NB4 (cell line): ENCODE data around the gene HMGN2.

Experiments used
- DNase-seq: peaks from one replicate; pipeline ENCODE4 v3.0.0; 2010; ENCODE audit warnings: low read depth
- H3K4me3 ChIP-seq: one replicate; pipeline ENCODE4 v1.5.1; 2011; ENCODE audit warnings: mild to moderate bottlenecking, low read depth, low read length, moderate library complexity
- MYC ChIP-seq: IDR thresholded peaks from 2 replicates; pipeline ENCODE4 v1.6.1; 2011; ENCODE audit warnings: low read depth, low read length
- POLR2A ChIP-seq: IDR thresholded peaks from 2 replicates; pipeline ENCODE4 v1.6.1; 2011; ENCODE audit warnings: mild to moderate bottlenecking; ENCODE audit not compliant: insufficient read length; ENCODE audit errors: extremely low read depth
- TF ChIP-seq, protein P1 (sequence below): IDR thresholded peaks from one replicate; pipeline ENCODE4 v1.5.1; 2012; ENCODE audit warnings: low read depth, low read length
- TF ChIP-seq, protein P2 (sequence below): IDR thresholded peaks from 2 replicates; pipeline ENCODE4 v1.6.1; 2011; ENCODE audit warnings: low read depth, low read length

HMGN2 gene

DNA sequence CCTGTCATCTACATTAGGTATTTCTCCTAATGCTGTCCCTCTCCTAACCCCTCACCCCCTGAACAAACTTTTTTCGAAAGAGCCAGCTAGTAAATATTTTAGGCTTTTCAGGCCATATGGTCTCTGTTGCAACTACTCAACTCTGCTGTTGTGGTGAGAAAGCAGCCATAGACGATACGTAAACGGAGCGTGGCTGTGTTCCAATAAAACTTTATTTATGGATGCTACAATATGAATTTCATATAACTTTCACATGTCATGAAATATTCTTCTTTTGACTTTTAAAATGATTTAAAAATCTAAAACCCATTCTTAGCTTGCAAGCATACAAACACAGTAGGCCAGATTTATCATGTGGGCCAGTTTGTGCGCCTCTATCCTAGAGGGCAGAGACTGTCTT lies 46.1 kb downstream of the HMGN2 start:
- H3K4me3 ChIP-seq = no peak overlapping the region
- DNase-seq = no peak
- TF ChIP-seq, protein P1, sequence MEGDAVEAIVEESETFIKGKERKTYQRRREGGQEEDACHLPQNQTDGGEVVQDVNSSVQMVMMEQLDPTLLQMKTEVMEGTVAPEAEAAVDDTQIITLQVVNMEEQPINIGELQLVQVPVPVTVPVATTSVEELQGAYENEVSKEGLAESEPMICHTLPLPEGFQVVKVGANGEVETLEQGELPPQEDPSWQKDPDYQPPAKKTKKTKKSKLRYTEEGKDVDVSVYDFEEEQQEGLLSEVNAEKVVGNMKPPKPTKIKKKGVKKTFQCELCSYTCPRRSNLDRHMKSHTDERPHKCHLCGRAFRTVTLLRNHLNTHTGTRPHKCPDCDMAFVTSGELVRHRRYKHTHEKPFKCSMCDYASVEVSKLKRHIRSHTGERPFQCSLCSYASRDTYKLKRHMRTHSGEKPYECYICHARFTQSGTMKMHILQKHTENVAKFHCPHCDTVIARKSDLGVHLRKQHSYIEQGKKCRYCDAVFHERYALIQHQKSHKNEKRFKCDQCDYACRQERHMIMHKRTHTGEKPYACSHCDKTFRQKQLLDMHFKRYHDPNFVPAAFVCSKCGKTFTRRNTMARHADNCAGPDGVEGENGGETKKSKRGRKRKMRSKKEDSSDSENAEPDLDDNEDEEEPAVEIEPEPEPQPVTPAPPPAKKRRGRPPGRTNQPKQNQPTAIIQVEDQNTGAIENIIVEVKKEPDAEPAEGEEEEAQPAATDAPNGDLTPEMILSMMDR = no peak
- TF ChIP-seq, protein P2, sequence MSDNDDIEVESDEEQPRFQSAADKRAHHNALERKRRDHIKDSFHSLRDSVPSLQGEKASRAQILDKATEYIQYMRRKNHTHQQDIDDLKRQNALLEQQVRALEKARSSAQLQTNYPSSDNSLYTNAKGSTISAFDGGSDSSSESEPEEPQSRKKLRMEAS = no peak
- TF ChIP-seq MYC = no peak

DNA sequence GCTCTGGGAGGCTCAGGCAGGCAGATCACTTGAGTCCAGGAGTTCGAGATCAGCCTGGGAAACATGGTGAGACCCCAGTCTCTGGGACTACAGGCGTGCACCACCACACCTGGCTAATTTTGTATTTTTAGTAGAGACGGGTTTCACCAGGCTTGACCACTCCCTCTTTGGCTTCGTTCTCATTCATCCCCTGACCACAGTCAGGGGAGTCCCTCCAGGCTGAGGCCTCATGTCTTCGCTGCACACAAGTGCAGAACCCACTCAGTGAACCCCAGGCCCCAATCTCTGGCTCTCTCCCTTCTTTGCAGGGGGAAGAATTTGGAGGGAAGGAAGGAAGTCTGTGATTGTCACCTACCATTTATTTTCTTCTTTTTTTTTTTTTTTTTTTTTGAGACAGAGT lies 48.1 kb downstream of the HMGN2 start:
- H3K4me3 ChIP-seq = no peak overlapping the region
- TF ChIP-seq MYC (no peak), POLR2A (no peak)
- TF ChIP-seq, protein P2 = no peak
- TF ChIP-seq, protein P1 = no peak
- no peak for DNase-seq

DNA sequence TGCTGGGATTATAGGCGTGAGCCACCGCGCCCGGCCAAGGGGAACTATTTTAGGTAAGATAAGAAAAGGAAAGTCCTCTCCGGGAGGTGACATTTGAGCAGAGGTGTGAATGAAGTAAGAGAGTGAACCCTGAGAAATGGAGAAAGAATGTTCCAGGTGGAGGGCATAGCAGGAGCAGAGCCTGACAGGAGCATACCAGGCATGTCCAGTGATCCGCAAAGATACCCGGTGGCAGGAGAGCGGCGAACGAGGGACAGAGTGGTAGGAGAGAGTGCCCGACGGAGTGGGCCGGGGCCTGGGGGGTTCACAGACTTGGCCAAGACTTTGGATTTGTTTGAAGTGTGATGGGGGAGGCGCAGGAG lies 49.4 kb downstream of the HMGN2 start:
- DNase-seq = no peak
- H3K4me3 ChIP-seq = no peak overlapping the region
- TF ChIP-seq, protein P1 = no peak
- TF ChIP-seq, protein P2 = no peak
- TF ChIP-seq POLR2A (no peak), MYC (no peak)

DNA sequence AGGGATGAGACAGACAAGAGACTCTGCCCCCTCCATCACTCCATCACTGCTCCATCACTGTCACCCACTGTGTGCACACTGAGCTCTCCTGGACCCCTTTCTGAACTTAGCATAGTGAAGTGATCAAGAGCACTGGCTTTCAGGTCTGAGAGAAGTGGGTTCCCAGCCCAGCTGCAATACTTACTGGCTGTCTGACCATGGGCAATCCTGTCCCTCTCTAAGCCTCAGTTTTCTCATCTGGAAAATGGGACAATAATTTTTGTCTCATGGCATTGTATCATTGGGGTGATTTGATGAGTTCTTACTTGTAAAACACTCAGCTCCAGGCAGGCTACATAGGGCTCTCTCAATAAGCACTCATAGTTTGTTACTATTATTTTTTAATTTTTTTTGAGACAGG lies 49.8 kb downstream of the HMGN2 start:
- TF ChIP-seq POLR2A = no peak
- TF ChIP-seq, protein P2 = no peak
- TF ChIP-seq, protein P1 = no peak
- TF ChIP-seq MYC = no peak
- H3K4me3 ChIP-seq = no peak overlapping the region
- no peak for DNase-seq

DNA sequence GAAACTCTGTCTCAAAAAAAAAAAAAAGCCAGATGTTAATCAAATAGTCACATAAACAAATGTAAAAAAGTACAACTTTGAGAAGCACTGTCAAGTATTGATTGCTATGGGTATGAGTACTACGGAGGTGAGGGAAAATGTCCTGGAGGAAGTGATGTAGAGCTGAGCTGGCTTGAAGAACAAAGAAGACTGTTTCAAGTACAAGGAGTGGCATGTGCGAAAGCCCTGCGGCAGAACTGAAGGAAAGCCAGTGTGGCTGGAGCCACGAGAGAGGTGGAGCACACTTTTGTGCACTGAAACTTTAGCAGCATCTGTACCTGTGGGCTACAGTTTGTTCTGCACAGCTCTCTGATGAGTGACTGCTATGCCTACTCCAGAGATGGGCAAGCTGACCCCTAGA lies 51.9 kb downstream of the HMGN2 start:
- no peak for DNase-seq
- TF ChIP-seq, protein P1 = no peak
- TF ChIP-seq POLR2A (no peak), MYC (no peak)
- TF ChIP-seq, protein P2 = no peak
- H3K4me3 ChIP-seq = no peak overlapping the region
